HG03439 (cell line): ENCODE data around the gene NELFB.

Source experiments
- ATAC-seq: cut with Tn5 transposase; IDR thresholded peaks from one replicate; pipeline ENCODE4 v1.9.1; 2021; ENCODE audit warnings: mild to moderate bottlenecking, moderate library complexity; ENCODE audit not compliant: unreplicated experiment

Gene NELFB

DNA sequence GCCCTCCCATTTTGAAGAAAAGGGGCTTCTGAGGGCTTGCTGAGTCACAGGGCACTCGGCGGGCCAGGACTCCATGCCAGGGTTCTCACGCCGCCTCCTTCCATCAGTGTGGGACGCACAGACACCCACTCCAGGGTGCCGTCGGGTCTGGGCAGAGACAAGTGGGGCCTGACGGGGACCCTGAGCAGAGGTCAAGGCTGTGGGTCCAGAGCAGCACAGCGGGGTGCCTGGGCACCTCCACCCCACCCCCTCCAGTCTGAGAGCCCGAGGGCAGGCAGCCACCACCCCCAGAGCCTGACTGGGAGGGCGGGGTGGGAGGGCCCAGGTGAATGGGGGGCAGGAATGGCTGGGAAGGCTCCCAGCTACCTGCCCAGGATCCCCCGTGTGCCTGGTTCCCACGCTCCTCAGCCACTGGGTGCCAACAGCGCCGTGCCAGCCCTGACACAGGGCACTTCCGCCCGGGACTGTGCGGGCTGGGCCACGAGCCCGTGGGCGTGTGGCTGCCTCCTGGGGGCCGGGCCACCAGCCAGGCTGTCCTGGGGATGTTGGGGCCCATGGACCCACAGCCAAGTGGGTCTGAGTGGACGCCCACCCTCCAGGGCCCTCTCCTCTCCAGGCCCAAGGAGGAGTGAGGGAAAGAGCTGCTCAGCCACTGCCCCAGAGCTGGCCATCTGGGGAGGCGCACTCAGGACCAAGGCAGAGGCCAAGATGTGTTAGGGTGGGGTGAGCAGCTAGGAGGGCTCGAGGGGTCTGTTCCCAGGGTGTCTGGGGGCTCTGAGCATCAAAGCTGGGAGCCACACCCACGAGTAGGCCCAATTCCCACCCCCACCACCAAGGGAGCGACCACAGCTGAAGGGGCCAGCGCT is 57.1 kb downstream of the NELFB start:
- ATAC-seq = no peak

DNA sequence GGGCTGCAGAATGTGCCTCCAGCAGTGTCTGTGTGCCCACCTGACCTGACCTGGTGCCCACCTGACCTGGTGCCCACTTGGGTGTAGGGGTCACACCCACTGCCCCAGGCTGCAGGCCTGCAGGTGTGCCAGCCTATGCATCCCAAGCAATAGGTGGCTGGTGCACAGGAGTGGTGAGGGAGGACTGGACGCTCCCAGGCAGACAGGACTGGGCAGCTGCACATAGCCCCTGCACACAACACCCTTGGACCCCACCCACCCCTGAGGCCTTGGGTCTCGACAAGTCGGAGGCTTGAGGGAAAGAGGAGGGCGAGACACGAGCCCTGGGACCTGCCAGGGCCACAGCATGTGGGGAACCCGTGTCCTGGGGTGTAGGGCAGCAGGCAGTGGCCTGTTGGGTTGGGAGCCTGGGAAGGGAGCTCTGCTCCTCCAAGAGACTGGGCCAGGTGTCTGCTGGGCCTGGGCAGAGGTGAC is 57.8 kb downstream of the NELFB start:
- no peak for ATAC-seq

DNA sequence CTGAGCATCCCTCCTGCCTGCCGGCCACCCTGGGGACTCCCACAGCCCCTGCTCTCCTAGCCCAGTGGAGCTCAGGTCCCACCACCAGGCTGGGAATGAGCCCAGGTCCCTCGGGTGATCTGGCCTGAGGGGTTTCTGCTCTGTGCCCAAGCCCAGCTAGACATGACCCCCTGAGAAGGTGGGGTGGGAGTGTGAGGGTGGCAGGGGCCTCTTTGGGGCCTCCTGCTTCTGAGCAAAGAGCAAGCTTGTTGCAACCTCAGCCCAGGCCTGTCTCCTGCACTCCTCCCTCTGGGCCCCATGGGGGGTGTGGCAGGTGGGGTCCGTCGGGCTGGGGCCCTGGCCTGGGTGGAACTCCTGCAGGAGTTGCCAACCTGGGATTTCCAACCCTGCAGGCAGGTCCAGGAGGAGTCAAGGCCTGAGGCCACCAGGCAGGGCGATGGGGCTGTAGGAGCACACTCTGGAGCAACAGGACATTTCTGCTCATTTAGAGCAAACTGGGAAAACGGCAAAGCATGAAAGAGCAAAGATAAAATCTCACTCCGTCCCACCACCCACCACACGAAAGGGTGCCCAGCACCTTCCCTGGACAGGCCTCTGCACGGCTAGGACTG is 58.3 kb downstream of the NELFB start:
- no peak for ATAC-seq

DNA sequence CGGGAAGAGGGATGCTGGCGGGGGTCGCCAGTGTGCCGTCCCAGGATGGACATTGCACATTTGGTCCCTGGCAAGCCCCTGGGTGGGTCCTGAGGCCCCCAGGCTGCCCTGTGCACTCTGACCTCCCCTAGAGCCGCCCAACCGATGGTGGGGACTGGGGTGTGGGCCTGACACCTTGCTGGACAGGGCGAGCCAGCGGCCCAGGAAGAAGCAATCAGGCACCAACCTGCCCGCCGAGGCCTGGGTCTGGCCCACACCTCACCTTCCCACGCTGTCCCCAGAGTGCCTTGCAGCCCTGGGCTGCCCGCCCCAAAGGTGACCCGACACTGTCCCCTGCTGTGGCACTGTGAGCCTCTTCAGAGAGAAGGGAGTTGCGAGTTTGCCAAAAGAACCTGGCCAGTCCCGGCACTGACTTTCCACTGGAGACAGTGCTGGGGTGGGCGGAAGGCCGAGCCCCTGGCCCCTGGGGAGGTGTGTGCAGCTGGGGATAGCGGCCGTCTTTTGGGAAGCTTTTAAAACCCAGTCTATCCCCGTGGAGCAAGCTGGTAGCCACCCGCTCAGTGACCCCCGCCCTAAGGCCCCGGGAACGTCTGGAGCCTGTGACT is 58.9 kb downstream of the NELFB start:
- no peak for ATAC-seq

DNA sequence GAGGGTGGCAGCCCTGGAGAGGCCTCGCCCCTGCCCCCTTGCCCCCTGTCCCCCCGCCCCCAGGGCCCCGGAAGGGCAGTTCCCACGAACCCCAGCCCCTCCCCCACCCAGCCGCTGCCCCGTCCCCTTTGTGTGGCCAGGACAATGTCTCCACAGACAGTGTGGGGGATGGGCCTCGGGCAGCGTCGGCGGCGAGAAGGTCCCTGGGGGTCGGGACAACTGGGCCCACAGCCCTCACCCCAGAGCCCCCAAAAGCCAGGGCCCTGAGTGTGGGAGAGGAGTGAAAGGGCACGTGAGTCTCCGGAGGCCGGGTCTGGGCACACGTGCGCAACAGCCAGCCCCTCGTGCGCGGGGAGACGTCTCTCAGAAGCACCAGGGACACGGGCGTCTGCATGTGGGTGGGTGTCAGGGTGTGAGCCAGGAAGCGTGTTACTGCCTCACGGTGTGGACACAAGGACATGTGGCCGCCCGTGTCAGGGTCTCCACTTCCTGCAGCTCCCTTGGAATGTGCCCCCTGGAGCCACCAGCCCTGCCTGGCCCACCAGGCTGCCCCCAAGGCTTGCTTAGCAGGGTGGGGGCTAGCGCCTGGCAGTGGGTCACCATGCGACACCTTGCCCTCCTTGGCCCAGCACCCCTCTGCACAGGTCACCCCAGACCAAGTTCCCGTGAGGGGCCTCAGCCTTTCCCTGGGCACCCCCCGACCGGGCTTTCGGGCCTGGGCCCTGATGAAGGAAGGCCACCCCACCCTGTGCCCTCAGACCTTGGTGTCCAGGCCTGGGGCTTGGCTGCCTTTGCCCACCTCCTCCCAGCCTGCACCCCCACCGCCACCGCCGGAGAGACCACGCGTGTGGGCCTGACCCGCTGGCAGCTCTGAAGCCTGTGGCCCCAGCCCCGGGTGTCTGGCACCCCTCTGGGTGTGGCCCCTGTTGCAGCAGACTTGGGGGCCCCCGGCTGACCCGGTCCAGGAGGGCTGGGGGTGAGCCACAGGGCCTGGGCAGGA is 59.7 kb downstream of the NELFB start:
- no peak for ATAC-seq

DNA sequence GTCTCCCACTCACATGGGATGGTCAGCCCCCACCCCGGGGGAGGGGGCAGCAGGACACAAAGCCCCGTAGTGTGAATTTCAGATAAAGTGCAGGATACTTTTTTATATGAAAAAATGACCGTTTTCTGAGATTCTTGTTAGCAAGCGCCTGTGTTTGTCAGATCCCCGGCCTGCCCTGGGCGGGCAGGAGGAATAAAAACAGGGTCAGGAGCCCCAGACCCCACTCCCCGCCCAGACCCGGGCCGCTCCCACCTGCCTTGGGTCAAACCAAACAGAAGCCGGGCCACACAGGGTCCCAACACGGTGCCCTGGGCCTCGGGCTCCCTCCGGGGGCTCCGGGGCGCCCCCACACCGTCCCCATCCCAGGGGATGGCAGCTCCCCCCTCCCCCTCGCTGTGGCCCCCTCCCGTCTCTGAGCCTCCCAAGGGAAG is 60.5 kb downstream of the NELFB start:
- ATAC-seq = no peak

DNA sequence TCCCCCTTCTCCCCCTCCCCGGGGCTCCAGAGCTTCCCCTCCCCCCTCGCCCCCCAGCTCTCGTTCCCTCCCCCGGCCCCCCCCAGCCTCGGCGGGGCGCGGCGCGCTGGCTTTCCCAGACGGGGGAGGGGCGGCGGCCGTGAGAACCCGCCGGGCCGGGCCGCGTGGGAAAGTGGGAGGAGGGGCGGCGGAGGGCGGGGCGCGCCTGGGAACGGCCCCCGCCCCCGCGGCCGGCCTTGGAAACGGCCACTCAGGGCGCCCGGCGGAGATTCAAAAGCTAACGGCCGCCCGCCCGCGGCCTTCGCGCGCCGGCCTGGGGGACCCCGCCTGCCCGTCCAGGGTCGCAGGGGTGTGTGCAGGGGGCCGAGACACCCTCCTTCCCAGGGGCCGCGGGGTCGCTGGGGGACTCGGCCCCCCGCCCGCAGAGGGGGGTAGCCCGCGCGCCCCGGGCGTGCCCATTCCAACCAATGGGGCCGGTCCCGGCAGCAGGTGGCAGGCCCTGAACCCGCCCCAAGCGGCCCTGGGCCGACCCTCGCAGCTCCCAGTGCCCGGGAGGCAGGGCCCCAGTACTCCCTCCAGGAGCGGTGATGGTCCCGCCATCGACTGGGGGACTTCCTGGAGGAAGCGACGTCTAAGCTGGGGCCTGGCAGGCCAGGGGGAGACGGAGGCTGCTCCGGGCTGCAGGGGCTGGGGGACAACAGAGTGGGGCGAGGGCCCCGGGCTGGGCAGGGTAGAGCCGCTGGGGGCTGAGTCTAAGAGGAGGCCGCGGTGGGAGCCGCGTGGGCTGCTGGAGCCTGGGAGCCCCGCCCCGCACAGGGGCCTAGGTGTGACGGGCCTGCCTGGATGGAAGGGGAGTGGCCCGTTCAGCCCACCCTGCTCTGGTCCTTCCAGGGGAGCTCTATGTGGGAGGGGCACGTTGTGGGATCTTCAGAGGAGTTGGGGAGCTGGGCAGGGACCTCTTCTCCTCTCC is 61.2 kb downstream of the NELFB start:
- ATAC-seq = no peak

DNA sequence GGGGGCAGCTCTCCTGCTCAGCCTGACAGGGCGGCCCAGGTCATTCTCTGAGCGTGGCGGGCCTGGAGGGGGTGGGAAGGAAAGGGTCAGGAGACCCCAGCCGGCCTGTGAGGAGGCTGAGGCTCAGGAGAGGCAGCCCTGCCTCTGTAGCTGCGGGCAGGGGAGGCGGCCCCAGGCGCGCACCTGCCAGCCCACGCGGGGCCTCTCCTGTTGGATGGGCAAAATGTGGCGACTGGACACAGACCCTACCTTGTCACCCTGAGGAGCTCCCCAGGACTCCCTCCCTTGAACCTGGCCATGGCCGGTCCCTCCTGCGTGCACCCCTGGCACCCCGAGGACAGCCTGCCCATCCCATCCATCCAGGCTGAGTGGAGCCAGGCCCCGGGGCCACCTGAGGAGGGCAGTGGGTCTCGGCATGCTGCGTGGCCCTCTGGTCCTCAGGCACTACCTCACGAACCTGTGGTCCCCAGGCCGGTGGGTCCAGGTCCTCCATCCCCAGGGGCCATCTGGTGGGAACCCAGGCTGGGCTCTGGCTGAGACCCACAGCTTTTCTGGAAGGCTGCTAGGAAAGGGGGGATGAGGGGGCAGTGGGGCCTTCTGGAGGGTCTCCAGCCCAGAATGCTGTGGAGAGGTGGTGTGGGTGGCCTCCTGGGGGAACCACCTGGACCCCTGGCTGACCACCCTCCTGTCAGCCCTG is 62.0 kb downstream of the NELFB start:
- no peak for ATAC-seq

DNA sequence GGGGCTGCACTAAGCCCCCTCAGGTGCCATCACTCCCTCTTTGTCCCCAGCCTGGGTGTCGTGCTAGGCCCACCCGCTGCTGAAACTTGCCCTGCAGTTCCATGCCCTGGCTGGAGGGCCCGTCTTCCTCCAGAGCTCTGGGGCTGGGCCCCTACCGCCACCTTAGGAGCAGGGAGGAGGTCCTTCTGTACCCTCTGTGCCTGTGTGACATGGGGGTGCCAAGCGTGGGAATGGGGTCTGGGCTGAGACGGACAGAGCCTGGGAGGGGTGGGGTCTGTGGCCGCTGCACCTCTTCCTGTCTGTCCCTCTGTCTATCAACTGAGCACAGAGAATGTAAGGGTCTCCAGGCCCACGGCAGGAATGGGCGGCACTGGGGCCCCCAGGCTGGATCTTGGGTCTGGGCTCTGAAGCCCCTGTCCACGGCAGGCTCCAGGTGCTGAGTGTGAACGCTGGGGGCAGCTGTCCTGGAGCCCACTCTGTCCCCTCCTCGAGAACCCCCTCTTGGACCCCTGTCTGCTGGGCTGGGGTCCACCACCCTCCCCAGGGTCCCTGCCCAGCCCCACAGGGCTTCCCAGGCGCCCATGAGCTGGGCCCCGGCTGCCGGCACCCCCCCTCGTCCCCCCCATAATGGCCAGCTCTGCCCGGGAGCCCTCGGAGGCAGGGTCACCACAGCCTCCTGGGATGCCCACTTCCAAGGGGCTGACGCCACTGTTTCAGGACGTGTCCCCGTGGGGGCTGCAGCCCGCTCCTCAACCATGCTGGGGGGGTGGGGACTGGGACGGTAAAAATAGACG is 62.8 kb downstream of the NELFB start:
- no peak for ATAC-seq

DNA sequence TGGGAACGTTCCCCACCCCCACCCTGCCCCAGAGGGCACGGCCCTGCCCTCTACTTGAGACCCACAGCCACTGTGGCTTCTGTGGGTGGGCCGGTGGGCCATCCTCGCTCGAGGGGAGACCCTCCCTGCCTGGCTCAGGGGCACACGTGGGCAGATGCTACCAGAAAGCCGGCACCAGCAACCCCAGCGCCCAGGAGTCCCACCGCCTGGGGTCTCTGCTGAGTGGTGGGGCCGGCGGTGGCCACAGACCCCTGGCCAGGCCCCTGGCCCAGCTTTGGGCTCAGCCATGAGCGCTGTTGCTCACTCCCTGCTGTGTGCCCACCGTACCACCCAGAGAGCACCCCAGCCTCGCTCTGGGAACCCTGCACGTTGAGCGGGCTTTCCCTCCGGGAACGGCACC is 63.5 kb downstream of the NELFB start:
- no peak for ATAC-seq

DNA sequence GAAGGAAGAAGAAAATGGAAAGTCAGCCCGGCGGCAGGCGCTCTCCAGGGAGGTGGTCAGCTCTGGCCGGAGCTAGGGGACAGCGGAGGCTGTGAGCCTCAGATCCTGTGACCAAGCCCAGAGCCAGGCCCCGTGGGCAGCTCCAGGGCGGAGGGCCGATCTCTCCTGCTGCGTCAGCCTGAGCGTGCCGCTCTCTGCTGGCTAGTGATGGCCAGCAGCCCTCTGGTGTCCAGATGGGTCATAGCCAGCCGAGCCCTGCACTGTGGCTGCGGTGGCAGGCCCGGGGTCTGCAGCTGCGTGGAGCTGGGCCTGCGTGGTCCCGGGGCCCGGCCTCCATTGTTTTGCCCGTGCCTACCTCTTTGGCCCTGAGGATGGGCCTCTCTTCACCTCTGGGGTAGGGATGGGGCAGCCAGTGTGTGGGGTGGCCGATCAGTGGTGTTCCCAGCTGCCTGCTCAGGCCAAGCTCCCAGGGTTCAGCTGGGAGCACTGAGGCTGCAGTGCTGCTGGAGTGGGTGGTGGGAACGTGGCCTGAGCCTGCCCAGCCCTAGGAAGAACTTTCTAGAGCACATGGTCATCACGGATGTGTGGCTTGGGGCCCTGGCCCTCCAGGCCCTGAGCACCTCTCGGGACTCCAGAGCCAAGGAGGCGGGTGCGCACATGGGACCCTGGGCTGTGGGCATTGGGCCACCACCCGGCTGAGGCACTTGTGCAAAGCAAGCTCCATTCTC is 64.0 kb downstream of the NELFB start:
- ATAC-seq = no peak

DNA sequence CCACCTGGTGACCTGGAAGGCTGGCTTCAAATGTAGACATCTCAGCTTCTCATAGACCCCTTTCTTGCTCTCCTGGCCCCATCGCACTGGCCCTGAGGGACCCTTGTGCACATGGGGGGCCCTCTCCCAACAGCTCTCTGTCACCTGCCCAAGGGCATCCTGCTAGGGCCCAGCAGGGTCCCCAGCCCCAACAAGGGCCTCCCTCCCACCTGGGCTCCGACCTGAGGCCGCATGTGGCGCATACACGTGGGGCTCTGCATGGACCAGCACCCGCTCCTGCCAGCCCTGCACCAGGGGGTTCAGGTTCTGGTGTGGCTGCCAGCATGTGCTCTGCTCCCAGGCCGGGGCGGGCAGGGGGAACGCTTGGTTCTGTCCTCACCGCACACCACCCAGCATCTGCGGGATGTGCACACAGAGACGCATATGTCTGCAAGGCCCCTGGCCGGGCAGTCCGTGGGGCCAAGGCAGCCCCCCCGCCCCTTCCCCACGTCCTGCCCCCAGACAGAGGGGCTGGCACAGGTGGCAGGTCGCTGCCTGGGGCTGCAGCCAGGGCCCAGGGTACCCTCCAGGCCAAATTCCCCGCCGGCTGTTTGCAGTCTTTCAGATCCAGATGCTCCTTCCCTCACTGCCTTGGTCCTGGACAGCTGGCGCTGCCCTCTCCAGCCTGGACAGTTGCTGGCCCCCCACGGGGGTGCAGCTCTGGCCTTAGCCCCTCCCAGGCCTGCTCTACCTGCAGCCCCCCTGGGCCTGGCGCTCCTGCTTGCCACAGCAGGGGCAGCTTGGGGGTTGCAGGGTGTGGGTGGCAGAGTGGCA is 64.8 kb downstream of the NELFB start:
- no peak for ATAC-seq

DNA sequence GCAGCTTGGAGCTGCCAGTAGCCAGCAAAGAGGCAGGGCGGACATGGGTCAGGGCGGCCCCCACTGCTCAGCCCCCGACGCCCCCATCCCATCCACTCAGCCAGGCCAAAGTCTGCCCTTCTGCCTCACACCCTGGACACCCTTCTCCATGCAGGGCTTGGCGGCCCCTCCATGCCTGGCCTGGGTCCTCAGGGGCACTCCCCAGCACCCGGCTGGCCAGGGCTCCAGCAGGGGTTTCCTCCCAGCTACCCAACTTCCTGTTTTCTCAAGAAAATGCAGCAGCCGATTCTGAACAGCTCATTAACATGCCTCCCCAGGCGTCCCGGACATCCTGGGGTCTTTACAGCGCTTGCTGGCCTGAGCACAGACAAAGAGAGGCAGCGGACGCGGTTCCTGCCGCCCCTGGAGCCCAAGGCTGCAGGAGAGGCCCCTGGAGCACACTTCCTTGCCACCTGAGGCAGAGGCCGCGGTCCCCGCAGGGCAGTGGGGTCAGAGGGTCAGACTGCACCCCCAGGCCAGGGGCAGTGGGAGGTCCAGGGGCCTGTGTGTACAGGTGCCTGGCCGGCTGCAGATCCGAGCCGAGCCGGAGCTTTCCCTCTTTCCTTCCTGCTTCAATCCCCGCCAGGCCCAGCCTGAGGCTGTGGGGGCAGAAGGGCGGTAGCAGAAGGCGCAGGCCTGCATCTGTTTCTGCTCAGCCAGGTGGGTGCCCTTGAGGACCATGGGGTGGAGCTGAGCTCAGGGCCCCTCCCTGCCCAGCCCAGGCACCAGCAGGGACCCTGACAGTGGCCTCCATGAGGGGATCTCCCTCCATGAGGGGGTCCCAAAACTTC is 65.6 kb downstream of the NELFB start:
- ATAC-seq = no peak

DNA sequence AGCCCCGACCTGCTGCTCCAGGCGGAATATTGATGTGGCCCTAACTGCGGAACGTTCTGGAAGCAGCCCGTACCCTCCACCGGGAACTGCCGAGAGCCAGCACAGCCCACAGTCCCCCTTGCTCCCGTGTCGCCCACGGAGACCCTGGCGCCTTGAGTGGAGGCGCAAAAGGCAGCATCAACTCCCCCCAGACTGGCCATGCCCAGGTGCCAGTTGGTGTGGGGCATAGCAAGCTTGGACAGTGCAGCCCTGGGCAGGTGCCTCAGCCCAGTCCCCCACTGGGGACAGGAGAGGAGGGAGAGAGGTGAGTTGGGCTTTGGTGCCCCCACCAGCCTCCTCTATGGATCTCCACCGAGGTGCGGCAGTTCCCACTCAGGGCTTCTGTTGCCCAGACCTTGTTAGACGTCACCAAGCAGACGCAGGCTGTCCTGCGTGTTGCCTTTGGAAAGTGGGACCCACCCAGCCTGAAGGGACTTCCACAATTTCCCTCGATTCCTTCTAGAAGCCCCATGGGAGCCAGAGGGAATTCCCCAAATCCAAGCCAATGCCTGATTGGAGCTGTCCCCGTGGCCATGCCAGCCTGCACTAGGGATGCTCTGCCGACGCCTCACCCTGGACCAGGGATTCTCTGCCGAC is 66.7 kb downstream of the NELFB start:
- ATAC-seq = no peak
